ENCODE measurements around the gene ITPR1.

ITPR1 gene

GRCh38 chr3:4564928-4565586 is 71.9 kb downstream of the ITPR1 start:
- WGBS (ENCODE audit: insufficient coverage) = 86% methylated on average over 1 of the region's 5 CpGs
- CTCF ChIA-PET = interaction anchor here (1.2 to 3.4 kb wide), 4 partner anchors 13 to 214 kb away, joined by 3 to 15 read pairs (median 6); no protein-coding TSS in a partner anchor

GRCh38 chr3:4565809-4566501 is 72.8 kb downstream of the ITPR1 start:
- Histone ChIP-seq H3K27me3 (replicated peaks in 2 of 5; ENCODE audit: control insufficient read depth in 4 of 5, insufficient read depth in 5 of 5, low read length in 4 of 5) (no peaks in the 10 kb centered on the region), H3K4me1 (ENCODE audit: control extremely low read depth in 1 of 4, control insufficient read depth in 4 of 4, insufficient read depth in 4 of 4, low read length in 3 of 4) (peaks cover 0 to 11% (median 3%) of the 10 kb centered on the region in 4 experiments), H3K4me3 (ENCODE audit: control insufficient read depth in 1 of 7, extremely low read depth in 1 of 7, insufficient read depth in 4 of 7, low read depth in 2 of 7, low read length in 6 of 7) (no peak overlapping the region), H3K9me3 (ENCODE audit: control extremely low read depth in 1 of 5, control insufficient read depth in 4 of 5, insufficient read depth in 2 of 5, low read depth in 1 of 5, low read length in 4 of 5) (no peaks in the 10 kb centered on the region), H3K27ac (ENCODE audit: insufficient read depth in 1 of 2, low read depth in 1 of 2, low read length in 2 of 2, poor library complexity in 1 of 2, severe bottlenecking in 2 of 2) (no peak overlapping the region), H3K36me3 (ENCODE audit: control insufficient read depth in 4 of 4, insufficient read depth in 4 of 4, low read length in 3 of 4) (peaks cover 0 to 4% (median 2%) of the 10 kb centered on the region in 4 experiments)
- no peak for DNase-seq
- no CpG with 5 or more reads among the region's 5 CpGs for WGBS (ENCODE audit: insufficient coverage)
- ChIA-PET POLR2A (no interaction called here), CTCF (interaction anchor here (0.9 to 3.4 kb wide), 6 partner anchors 8 to 71 kb away, joined by 3 to 15 read pairs (median 4); no protein-coding TSS in a partner anchor)

More at GRCh38 chr3:4564928-4565586, 71.9 kb downstream of the ITPR1 start:
- no peak overlapping the region for H3K27ac ChIP-seq (ENCODE audit: insufficient read depth in 1 of 2, low read depth in 1 of 2, low read length in 2 of 2, poor library complexity in 1 of 2, severe bottlenecking in 2 of 2)
- H3K9me3 ChIP-seq (ENCODE audit: control extremely low read depth in 1 of 5, control insufficient read depth in 4 of 5, insufficient read depth in 2 of 5, low read depth in 1 of 5, low read length in 4 of 5) = no peaks in the 10 kb centered on the region
- peaks cover 0 to 6% (median 0%) of the 10 kb centered on the region in 4 experiments for H3K4me1 ChIP-seq (ENCODE audit: control extremely low read depth in 1 of 4, control insufficient read depth in 4 of 4, insufficient read depth in 4 of 4, low read length in 3 of 4)
- H3K36me3 ChIP-seq (ENCODE audit: control insufficient read depth in 4 of 4, insufficient read depth in 4 of 4, low read length in 3 of 4) = peaks cover 0 to 4% (median 2%) of the 10 kb centered on the region in 4 experiments
- no peak for DNase-seq
- no peaks in the 10 kb centered on the region for H3K27me3 ChIP-seq (replicated peaks in 2 of 5; ENCODE audit: control insufficient read depth in 4 of 5, insufficient read depth in 5 of 5, low read length in 4 of 5)
- H3K4me3 ChIP-seq (ENCODE audit: control insufficient read depth in 1 of 7, extremely low read depth in 1 of 7, insufficient read depth in 4 of 7, low read depth in 2 of 7, low read length in 6 of 7) = no peak overlapping the region
- POLR2A ChIA-PET = no interaction called here

DNA sequence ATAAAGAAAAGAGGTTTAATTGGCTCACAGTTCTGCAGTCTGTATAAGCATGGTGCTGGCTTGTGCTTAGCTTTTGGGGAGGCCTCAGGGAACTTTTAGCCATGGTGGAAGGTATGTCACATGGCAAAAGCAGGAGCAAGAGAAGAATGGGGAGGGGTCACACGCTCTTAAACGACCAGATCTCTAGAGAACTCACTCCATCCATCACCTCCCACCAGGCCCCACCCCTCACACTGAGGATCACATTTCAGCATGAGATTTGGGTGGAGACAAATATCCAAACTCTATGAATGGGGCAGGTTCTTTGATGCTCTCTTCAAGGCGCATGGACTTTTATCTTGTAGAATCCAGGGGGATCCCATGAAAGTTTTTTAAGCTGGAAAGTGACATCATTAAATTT is 75.7 kb downstream of the ITPR1 start:
- no peaks in the 10 kb centered on the region for H3K27me3 ChIP-seq (replicated peaks in 2 of 5; ENCODE audit: control insufficient read depth in 4 of 5, insufficient read depth in 5 of 5, low read length in 4 of 5)
- POLR2A ChIA-PET = no interaction called here

GRCh38 chr3:4570840-4571621 is 77.9 kb downstream of the ITPR1 start:
- WGBS (ENCODE audit: insufficient coverage) = 54% methylated on average over 3 of the region's 7 CpGs
- peaks cover 0 to 13% (median 10%) of the 10 kb centered on the region in 4 experiments for H3K4me1 ChIP-seq (ENCODE audit: control extremely low read depth in 1 of 4, control insufficient read depth in 4 of 4, insufficient read depth in 4 of 4, low read length in 3 of 4)
- POLR2A ChIA-PET = interaction anchor here (0.6 to 1.4 kb wide), 2 partner anchors 62 to 78 kb away, joined by 4 to 9 read pairs; partner anchors contain the start of gene ITPR1
- H3K27ac ChIP-seq (ENCODE audit: insufficient read depth in 1 of 2, low read depth in 1 of 2, low read length in 2 of 2, poor library complexity in 1 of 2, severe bottlenecking in 2 of 2) = no peak overlapping the region
- CTCF ChIA-PET = interaction anchor here (0.6 to 6.2 kb wide), 24 partner anchors 8 to 256 kb away, joined by 3 to 51 read pairs (median 4); partner anchors contain the start of gene ITPR1
- peaks cover 0 to 12% (median 4%) of the 10 kb centered on the region in 4 experiments for H3K36me3 ChIP-seq (ENCODE audit: control insufficient read depth in 4 of 4, insufficient read depth in 4 of 4, low read length in 3 of 4)
- peak; percentile 47 to 94 (median 90) for DNase-seq
- peak overlapping the region in 1 of 7 experiments; percentile 12 for H3K4me3 ChIP-seq (ENCODE audit: control insufficient read depth in 1 of 7, extremely low read depth in 1 of 7, insufficient read depth in 4 of 7, low read depth in 2 of 7, low read length in 6 of 7)
- no peaks in the 10 kb centered on the region for H3K9me3 ChIP-seq (ENCODE audit: control extremely low read depth in 1 of 5, control insufficient read depth in 4 of 5, insufficient read depth in 2 of 5, low read depth in 1 of 5, low read length in 4 of 5)
- no peaks in the 10 kb centered on the region for H3K27me3 ChIP-seq (replicated peaks in 2 of 5; ENCODE audit: control insufficient read depth in 4 of 5, insufficient read depth in 5 of 5, low read length in 4 of 5)

More for the DNA sequence above, 75.7 kb downstream of the ITPR1 start:
- Histone ChIP-seq H3K4me3 (ENCODE audit: control insufficient read depth in 1 of 7, extremely low read depth in 1 of 7, insufficient read depth in 4 of 7, low read depth in 2 of 7, low read length in 6 of 7) (no peak overlapping the region), H3K4me1 (ENCODE audit: control extremely low read depth in 1 of 4, control insufficient read depth in 4 of 4, insufficient read depth in 4 of 4, low read length in 3 of 4) (peaks cover 0 to 20% (median 10%) of the 10 kb centered on the region in 4 experiments), H3K36me3 (ENCODE audit: control insufficient read depth in 4 of 4, insufficient read depth in 4 of 4, low read length in 3 of 4) (peaks cover 0 to 7% (median 1%) of the 10 kb centered on the region in 4 experiments), H3K27ac (ENCODE audit: insufficient read depth in 1 of 2, low read depth in 1 of 2, low read length in 2 of 2, poor library complexity in 1 of 2, severe bottlenecking in 2 of 2) (no peak overlapping the region), H3K9me3 (ENCODE audit: control extremely low read depth in 1 of 5, control insufficient read depth in 4 of 5, insufficient read depth in 2 of 5, low read depth in 1 of 5, low read length in 4 of 5) (no peaks in the 10 kb centered on the region)
- CTCF ChIA-PET = interaction anchor here (0.8 to 6.2 kb wide), 7 partner anchors 10 to 218 kb away, joined by 3 to 51 read pairs (median 5); no protein-coding TSS in a partner anchor
- no peak for DNase-seq
- WGBS (ENCODE audit: insufficient coverage) = no CpG with 5 or more reads among the region's 3 CpGs

DNA sequence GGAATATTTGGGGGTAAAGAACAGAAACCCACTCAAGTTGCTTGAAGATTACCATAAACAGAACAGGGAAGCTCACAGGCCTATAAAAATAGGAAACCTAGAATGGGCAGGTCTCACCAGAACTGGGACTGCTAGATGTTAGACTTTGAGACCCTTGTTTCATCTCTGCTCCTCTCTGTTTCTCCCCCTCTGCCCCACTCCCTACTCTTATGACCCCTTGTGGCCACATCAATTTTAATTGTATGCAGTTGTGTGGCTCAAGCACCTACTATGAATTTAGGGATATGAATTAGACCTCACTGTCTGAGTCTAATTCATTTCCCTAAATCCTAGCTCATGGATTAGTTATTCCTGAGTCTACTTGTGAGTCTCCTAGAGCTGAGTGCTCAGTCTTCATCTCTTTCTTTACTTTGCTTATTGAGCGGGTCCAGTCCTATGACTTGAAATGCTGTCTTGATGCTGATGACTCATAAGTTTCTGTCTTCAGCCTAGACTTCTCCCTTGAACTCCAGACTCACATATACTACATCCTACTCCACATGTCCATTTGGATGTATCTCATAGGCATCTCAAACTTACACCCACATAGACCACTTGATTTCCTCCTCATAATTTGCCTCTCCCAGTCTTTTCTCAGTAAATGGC is 78.7 kb downstream of the ITPR1 start:
- Histone ChIP-seq H3K4me1 (ENCODE audit: control extremely low read depth in 1 of 4, control insufficient read depth in 4 of 4, insufficient read depth in 4 of 4, low read length in 3 of 4) (peaks cover 0 to 13% (median 10%) of the 10 kb centered on the region in 4 experiments), H3K27ac (ENCODE audit: insufficient read depth in 1 of 2, low read depth in 1 of 2, low read length in 2 of 2, poor library complexity in 1 of 2, severe bottlenecking in 2 of 2) (no peak overlapping the region), H3K4me3 (ENCODE audit: control insufficient read depth in 1 of 7, extremely low read depth in 1 of 7, insufficient read depth in 4 of 7, low read depth in 2 of 7, low read length in 6 of 7) (no peak overlapping the region), H3K36me3 (ENCODE audit: control insufficient read depth in 4 of 4, insufficient read depth in 4 of 4, low read length in 3 of 4) (peaks cover 0 to 9% (median 4%) of the 10 kb centered on the region in 4 experiments), H3K9me3 (ENCODE audit: control extremely low read depth in 1 of 5, control insufficient read depth in 4 of 5, insufficient read depth in 2 of 5, low read depth in 1 of 5, low read length in 4 of 5) (no peaks in the 10 kb centered on the region), H3K27me3 (replicated peaks in 2 of 5; ENCODE audit: control insufficient read depth in 4 of 5, insufficient read depth in 5 of 5, low read length in 4 of 5) (no peaks in the 10 kb centered on the region)
- 100% methylated on average over 1 of the region's 1 CpG for WGBS (ENCODE audit: insufficient coverage)
- POLR2A ChIA-PET = no interaction called here
- CTCF ChIA-PET = interaction anchor here (0.5 to 6.2 kb wide), 23 partner anchors 9 to 257 kb away, joined by 3 to 51 read pairs (median 4); partner anchors contain the start of gene ITPR1
- DNase-seq = peak; percentile 58 to 73 (median 66)

DNA sequence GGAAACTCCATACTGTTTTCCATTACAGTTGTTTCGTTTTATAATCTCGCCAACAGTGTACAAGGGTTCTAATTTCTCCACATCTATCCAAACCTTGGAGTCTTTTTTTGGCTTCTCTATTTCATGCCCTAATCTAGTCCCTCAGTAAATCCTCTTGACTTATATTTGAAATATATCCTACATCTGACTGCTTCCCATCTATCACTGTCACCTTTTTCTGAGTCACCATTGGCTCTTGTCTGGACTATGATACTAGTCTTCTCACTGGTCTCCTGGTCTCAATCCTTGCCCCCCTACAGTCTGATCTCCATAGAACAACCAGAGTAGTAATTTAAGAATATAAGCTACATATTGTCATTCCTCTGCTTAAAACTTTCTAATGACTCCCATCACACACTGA is 80.0 kb downstream of the ITPR1 start:
- Histone ChIP-seq H3K9me3 (ENCODE audit: control extremely low read depth in 1 of 5, control insufficient read depth in 4 of 5, insufficient read depth in 2 of 5, low read depth in 1 of 5, low read length in 4 of 5) (no peaks in the 10 kb centered on the region), H3K4me3 (ENCODE audit: control insufficient read depth in 1 of 7, extremely low read depth in 1 of 7, insufficient read depth in 4 of 7, low read depth in 2 of 7, low read length in 6 of 7) (no peak overlapping the region), H3K4me1 (ENCODE audit: control extremely low read depth in 1 of 4, control insufficient read depth in 4 of 4, insufficient read depth in 4 of 4, low read length in 3 of 4) (peaks cover 0 to 13% (median 10%) of the 10 kb centered on the region in 4 experiments), H3K27me3 (replicated peaks in 2 of 5; ENCODE audit: control insufficient read depth in 4 of 5, insufficient read depth in 5 of 5, low read length in 4 of 5) (no peaks in the 10 kb centered on the region), H3K27ac (ENCODE audit: insufficient read depth in 1 of 2, low read depth in 1 of 2, low read length in 2 of 2, poor library complexity in 1 of 2, severe bottlenecking in 2 of 2) (no peak overlapping the region), H3K36me3 (ENCODE audit: control insufficient read depth in 4 of 4, insufficient read depth in 4 of 4, low read length in 3 of 4) (peaks cover 0 to 8% (median 4%) of the 10 kb centered on the region in 4 experiments)
- 100% methylated on average over 2 of the region's 2 CpGs for WGBS (ENCODE audit: insufficient coverage)
- ChIA-PET CTCF (interaction anchor here (0.9 to 6.2 kb wide), 7 partner anchors 22 to 174 kb away, joined by 3 to 51 read pairs (median 4); partner anchors contain the start of gene ITPR1), POLR2A (interaction anchor here (0.6 kb wide), 1 partner anchor 109 kb away, joined by 4 read pairs; no protein-coding TSS in a partner anchor)
- DNase-seq = no peak
